GM23338 (cell line): ENCODE results near the gene KCNMB1. TPM values are rescaled to one million over a fixed set of nuclear protein-coding genes. Genes with fewer than 3 reads are reported as not detected.

Experiments
- ATAC-seq: fragments of 200-7000 bp; cut with Tn5 transposase; 3 replicates; pipeline ENCODE4 v1.9.1; 2020
- DNase-seq: peaks from one replicate; pipeline ENCODE4 v3.0.0-alpha.2; 2015; ENCODE audit warnings: low spot score
- H2AFZ ChIP-seq: fragments of 200-600 bp; sonication (generic); 2 replicates; pipeline ENCODE4 v1.8.0; 2016; ENCODE audit warnings: antibody characterized with exemption, mild to moderate bottlenecking, moderate library complexity
- H3F3A ChIP-seq: fragments of 200-600 bp; sonication (generic); replicated peaks from 2 replicates; pipeline ENCODE4 v1.8.0; 2017; ENCODE audit warnings: antibody characterized with exemption, mixed run types, low read depth
- H3K27ac ChIP-seq: fragments of 200-600 bp; sonication (generic); 2 replicates; pipeline ENCODE4 v1.6.1; 2016; ENCODE audit warnings: low read depth
- H3K27me3 ChIP-seq: fragments of 200-600 bp; sonication (generic); 2 replicates; pipeline ENCODE4 v1.8.0; 2016; ENCODE audit warnings: mild to moderate bottlenecking, mixed run types, moderate library complexity; ENCODE audit not compliant: insufficient read depth
- H3K36me3 ChIP-seq: fragments of 200-600 bp; sonication (generic); 2 replicates; pipeline ENCODE4 v1.8.0; 2016; ENCODE audit warnings: mild to moderate bottlenecking; ENCODE audit not compliant: insufficient read depth
- H3K4me1 ChIP-seq: fragments of 200-600 bp; sonication (generic); 2 replicates; pipeline ENCODE4 v1.8.0; 2016; ENCODE audit warnings: mild to moderate bottlenecking, moderate library complexity; ENCODE audit not compliant: insufficient read depth
- H3K4me2 ChIP-seq: fragments of 200-600 bp; sonication (generic); 2 replicates; pipeline ENCODE4 v1.7.1; 2017; ENCODE audit warnings: mixed run types
- H3K4me3 ChIP-seq: fragments of 200-600 bp; sonication (generic); 2 replicates; pipeline ENCODE4 v1.6.1; 2016; ENCODE audit warnings: mixed run types
- H3K79me2 ChIP-seq: fragments of 200-600 bp; sonication (generic); replicated peaks from 2 replicates; pipeline ENCODE4 v1.8.0; 2017; ENCODE audit warnings: mild to moderate bottlenecking; ENCODE audit not compliant: insufficient read depth
- H3K9me2 ChIP-seq: fragments of 200-600 bp; sonication (generic); 2 replicates; pipeline ENCODE4 v1.8.0; 2017; ENCODE audit not compliant: insufficient read depth
- H4K20me1 ChIP-seq: fragments of 200-600 bp; sonication (generic); replicated peaks from 2 replicates; pipeline ENCODE4 v1.8.0; 2017; ENCODE audit warnings: mild to moderate bottlenecking; ENCODE audit not compliant: insufficient read depth
- H3K27ac Mint-ChIP-seq: 2 replicates; pipeline ENCODE4 v1.8.0; 2020; ENCODE audit warnings: inconsistent platforms, mild to moderate bottlenecking, moderate library complexity, mixed read lengths
- H3K27me3 Mint-ChIP-seq: 3 replicates; pipeline ENCODE4 v1.8.0; 2022; ENCODE audit warnings: low read depth, mild to moderate bottlenecking, moderate library complexity, mixed read lengths, inconsistent platforms; ENCODE audit not compliant: insufficient read depth, poor library complexity
- H3K36me3 Mint-ChIP-seq: 3 replicates; pipeline ENCODE4 v1.8.0; 2021; ENCODE audit warnings: low read depth, mild to moderate bottlenecking, inconsistent platforms, moderate library complexity, mixed read lengths
- H3K4me1 Mint-ChIP-seq: 3 replicates; pipeline ENCODE4 v1.8.0; 2020; ENCODE audit warnings: mild to moderate bottlenecking, inconsistent platforms, mixed read lengths
- H3K4me3 Mint-ChIP-seq: 3 replicates; pipeline ENCODE4 v1.8.0; 2021; ENCODE audit warnings: moderate library complexity, mild to moderate bottlenecking, inconsistent platforms, mixed read lengths
- H3K9me3 Mint-ChIP-seq: 3 replicates; pipeline ENCODE4 v1.8.0; 2020; ENCODE audit warnings: moderate library complexity, mild to moderate bottlenecking, inconsistent platforms, mixed read lengths
- CREB1 ChIP-seq: fragments of 250-450 bp; sonication (Bioruptor Pico); IDR thresholded peaks from 2 replicates; pipeline ENCODE4 v1.5.0; 2020; ENCODE audit warnings: low read depth, mild to moderate bottlenecking, moderate library complexity
- CTCF ChIP-seq, 2 experiments: fragments of 200-600 bp in 1 of 2; sonication (generic) in 1 of 2; conservative IDR thresholded peaks; 2 replicates each; pipeline versions ENCODE4 v1.5.1 to v1.6.1; 2016 to 2017; ENCODE audit warnings: antibody characterized with exemption in 2 of 2, low read depth in 2 of 2, mild to moderate bottlenecking in 2 of 2, moderate library complexity in 1 of 2
- ETS1 ChIP-seq: IDR thresholded peaks from 2 replicates; pipeline ENCODE4 v1.6.1; 2016; ENCODE audit warnings: antibody characterized with exemption
- EZH2 ChIP-seq: fragments of 200-600 bp; sonication (generic); IDR thresholded peaks from one replicate; pipeline ENCODE4 v1.8.0; 2017; ENCODE audit warnings: antibody characterized with exemption, mild to moderate bottlenecking, low read depth; ENCODE audit not compliant: unreplicated experiment
- EZH2phosphoT487 ChIP-seq: fragments of 200-600 bp; sonication (generic); IDR thresholded peaks from one replicate; pipeline ENCODE4 v1.8.1; 2018; ENCODE audit warnings: antibody characterized with exemption; ENCODE audit not compliant: unreplicated experiment
- JUNB ChIP-seq: IDR thresholded peaks from one replicate; pipeline ENCODE4 v1.6.1; 2016; ENCODE audit warnings: antibody characterized with exemption; ENCODE audit not compliant: unreplicated experiment
- NANOG ChIP-seq: IDR thresholded peaks from 2 replicates; pipeline ENCODE4 v1.6.1; 2016; ENCODE audit warnings: antibody characterized with exemption, borderline replicate concordance
- POLR2AphosphoS5 ChIP-seq: IDR thresholded peaks from 2 replicates; pipeline ENCODE4 v1.6.1; 2016; ENCODE audit warnings: antibody characterized with exemption, low read depth
- REST ChIP-seq: IDR thresholded peaks from one replicate; pipeline ENCODE4 v1.6.1; 2018; ENCODE audit warnings: antibody characterized with exemption; ENCODE audit not compliant: unreplicated experiment
- STAT1 ChIP-seq: IDR thresholded peaks from one replicate; pipeline ENCODE4 v1.6.1; 2016; ENCODE audit warnings: antibody characterized with exemption; ENCODE audit not compliant: unreplicated experiment
- ZNF114 ChIP-seq: fragments of 250-450 bp; sonication (Bioruptor Pico); IDR thresholded peaks from 2 replicates; pipeline ENCODE4 v1.5.0; 2020; ENCODE audit warnings: mild to moderate bottlenecking, moderate library complexity
- ZNF331 ChIP-seq: fragments of 250-450 bp; sonication (Bioruptor Pico); IDR thresholded peaks from 2 replicates; pipeline ENCODE4 v1.5.0; 2020; ENCODE audit warnings: low read depth, mild to moderate bottlenecking, moderate library complexity
- ZNF462 ChIP-seq: fragments of 250-450 bp; sonication (Bioruptor Pico); IDR thresholded peaks from 2 replicates; pipeline ENCODE4 v1.5.0; 2020; ENCODE audit warnings: mild to moderate bottlenecking, moderate library complexity
- long read RNA-seq: library from polyadenylated mRNA; unstranded; transcript quantifications from one replicate; pipeline ENCODE4 v2.0.0, GENCODE V29; 2020; ENCODE audit not compliant: unreplicated experiment
- polyA plus RNA-seq: library from polyadenylated mRNA; unstranded; fragments of >200 nt; fragmentation: Nextera tagmentation; extraction: Ambion mirVana; gene quantifications from 2 replicates; pipeline ENCODE4 v1.2.1, GENCODE V29; 2016
- total RNA-seq: library from RNA; depleted of rRNA; stranded (reverse); fragments of >200 nt; shearing (Covaris generic); gene quantifications from 2 replicates; pipeline ENCODE4 v1.2.3, GENCODE V29; 2014; rRNA removed

Gene KCNMB1
- total RNA-seq (0.17 and 0.23 TPM in 2 replicates), polyA plus RNA-seq (0.19 and 0.26 TPM in 2 replicates)
- long read RNA-seq, partial matches to known transcripts, result 0 of 1 reads
- long read RNA-seq, other reads (novel, unspliced or antisense), result 1 of 1 reads

- Histone ChIP-seq H3K27me3 (no peaks in the 10 kb centered on the region), H3K36me3 (no peaks in the 10 kb centered on the region), H2AFZ (peak within 1 kb of the TSS; percentile 86; the same call in 1 of the 2 replicates), H3F3A (no peaks in the 10 kb centered on the region; the same call in 1 of the 2 replicates), H4K20me1 (no peaks in the 10 kb centered on the region), H3K9me2 (no peaks in the 10 kb centered on the region), H3K27ac (no peak within 1 kb of the TSS), H3K4me3 (no peak within 1 kb of the TSS), H3K4me1 (peaks cover 35% of the 10 kb centered on the region), H3K4me2 (no peak within 1 kb of the TSS), H3K79me2 (no peaks in the 10 kb centered on the region)
- TF ChIP-seq EZH2phosphoT487 (no peak), CREB1 (no peak), STAT1 (no peak), ZNF462 (CRISPR knock-in tag) (no peak), ZNF331 (CRISPR knock-in tag) (no peak), JUNB (no peak), CTCF (conservative IDR thresholded peaks at IDR 0.05; ENCODE audit: low read depth in 2 of 2) (no peak), POLR2AphosphoS5 (no peak), EZH2 (no peak), ZNF114 (CRISPR knock-in tag) (no peak), ETS1 (no peak), NANOG (no peak), REST (no peak)
- Mint-ChIP-seq H3K27me3 (peaks cover 17% of the 10 kb centered on the region), H3K4me3 (no peak within 1 kb of the TSS), H3K9me3 (no peaks in the 10 kb centered on the region; the same call in 2 of the 3 replicates), H3K4me1 (peaks cover 49% of the 10 kb centered on the region), H3K36me3 (no peaks in the 10 kb centered on the region), H3K27ac (no peak within 1 kb of the TSS)
- ATAC-seq (peak; percentile 54), DNase-seq (peak; percentile 41)
Observed at GRCh38 chr5:170388818-170389549, at the start of gene KCNMB1. Gene KCNMB1 (minus strand): TSS chr5:170389367. CDS start chr5:170385447, 3,920 bp downstream.
